DMS53 treated with DMSO at 0.1 percent for 48 hours (cell line): Measurements from ENCODE around the gene RNF220.
A peak's percentile ranks its signal among the peaks of the same experiment; 100 is the strongest.

Experiments used
- DNase-seq: peaks from one replicate; lab custom pipeline; 2025; ENCODE audit not compliant: unreplicated experiment; lab: John Stamatoyannopoulos, UW

The RNF220 gene

GRCh38 chr1:44406737-44407429, 1.8 kb downstream of the RNF220 start:
- DNase-seq: no peak

GRCh38 chr1:44407430-44408211, 2.6 kb downstream of the RNF220 start:
- DNase-seq: no peak

DNA sequence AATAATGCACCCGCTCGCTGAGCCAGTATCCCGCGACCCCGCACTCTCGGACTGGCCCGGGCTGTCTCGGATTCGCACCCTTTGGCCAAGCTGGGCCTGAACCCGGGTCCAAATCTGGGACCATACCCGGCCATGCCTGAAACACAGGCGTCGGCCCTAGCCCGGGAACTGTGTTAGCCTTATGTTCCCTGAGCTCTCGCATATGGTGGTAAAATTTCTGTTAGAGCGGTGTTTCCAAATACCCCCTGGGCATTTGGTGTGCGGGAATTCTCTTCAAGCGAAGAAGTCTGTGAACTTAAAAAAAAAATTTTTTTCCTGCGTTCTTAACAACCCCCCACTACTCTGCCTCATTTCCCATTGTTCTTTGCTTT, 3.1 kb downstream of the RNF220 start:
- no peak for DNase-seq

GRCh38 chr1:44408632-44409602, 3.9 kb downstream of the RNF220 start:
- no peak for DNase-seq

GRCh38 chr1:44409757-44410156, 4.7 kb downstream of the RNF220 start:
- DNase-seq: no peak

- no peak for DNase-seq
Observed at GRCh38 chr1:44411861-44412260, 6.8 kb downstream of the RNF220 start.

GRCh38 chr1:44412601-44413000, 7.5 kb downstream of the RNF220 start:
- no peak for DNase-seq

DNA sequence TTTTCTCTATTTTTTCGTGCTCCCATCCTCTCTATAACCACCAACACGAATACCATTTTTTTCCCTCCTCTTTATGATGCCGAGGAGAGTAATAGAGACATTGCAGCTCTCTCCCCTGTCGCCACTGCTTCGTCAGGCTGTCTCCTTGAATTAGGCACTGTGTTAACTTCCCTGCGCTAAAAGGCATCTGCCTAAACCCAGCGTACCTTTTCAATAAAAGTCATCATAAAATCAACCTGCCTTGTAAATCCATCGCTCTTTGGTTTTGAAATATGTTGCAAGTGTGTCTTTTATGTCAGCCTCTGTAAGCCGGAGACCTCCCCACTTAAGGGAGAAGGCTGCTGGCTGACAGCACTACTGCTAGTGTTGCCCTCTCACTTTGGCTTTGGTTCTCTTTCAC, 8.7 kb downstream of the RNF220 start:
- DNase-seq: no peak

DNA sequence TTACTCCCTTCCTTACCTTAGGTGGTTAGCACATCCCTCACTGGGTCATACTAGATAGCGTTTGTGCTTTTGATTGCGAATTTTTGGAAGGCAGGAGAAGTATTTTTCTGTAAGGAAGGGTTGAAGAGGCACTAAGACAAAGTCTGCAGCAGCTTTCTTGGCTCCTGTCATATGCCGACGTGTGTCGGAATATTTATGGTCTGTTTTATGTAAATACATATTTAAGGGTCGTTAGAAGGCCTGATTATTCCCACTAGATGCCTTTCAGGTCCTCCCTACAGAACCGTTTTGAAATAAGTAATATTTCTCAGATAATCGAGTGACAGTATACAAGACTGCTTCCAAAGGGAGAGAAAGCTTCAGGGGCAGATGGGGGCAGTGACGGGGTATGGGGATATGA, 10.0 kb downstream of the RNF220 start:
- no peak for DNase-seq

DNA sequence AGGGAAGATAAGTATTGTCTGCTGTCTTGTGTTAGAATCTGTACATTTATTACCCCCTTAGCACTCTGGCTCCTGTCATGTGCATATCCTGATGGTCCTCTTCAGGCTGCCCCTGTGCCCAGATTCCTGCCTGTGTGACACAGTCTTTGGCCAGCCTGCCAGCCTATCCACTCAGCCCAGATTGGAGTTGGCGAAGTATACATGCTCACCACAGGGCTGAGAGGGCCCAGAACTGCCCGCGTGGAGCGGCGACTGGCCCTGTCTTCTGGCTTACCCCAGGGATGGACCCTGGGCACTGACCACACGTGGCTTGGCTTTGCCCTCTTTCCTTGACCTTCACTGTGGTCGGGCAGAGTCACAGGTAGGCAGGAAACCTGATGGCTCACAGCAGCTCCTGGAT, 11.4 kb downstream of the RNF220 start:
- DNase-seq: no peak

DNA sequence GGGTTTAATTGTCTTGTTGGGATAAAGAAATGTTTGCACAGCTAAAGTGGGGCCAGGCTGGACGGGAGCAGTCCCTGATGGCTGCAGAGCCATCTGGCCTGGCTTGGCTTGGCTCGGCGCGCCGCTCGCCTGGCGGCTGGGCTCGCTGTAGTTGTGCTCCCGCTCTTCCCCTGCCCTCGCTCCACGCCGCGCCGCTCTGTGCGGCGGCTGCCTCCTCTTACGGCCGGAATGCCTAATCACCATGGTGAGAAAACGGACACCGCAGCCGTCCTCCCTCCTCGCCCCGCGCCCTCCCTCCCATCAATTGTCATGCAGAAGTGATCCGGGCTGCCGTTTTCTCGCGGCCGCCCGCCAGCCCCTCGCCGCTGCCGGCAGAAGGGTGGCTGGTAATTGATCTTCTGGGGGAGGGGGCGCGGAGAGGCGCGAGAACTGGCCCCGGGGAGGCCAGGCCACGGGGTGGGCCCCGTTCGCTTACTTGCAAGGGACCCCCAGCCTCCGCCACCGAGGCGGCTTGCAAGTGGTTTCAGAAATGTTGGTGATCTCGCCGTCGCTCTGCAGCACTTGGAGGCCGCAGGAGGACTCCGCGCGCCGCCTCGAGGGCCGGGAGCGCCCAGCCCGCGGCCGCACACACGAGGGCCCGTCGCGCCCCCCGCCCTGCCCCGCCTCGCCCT, 12.4 kb downstream of the RNF220 start:
- DNase-seq: peak; percentile 48

GRCh38 chr1:44418022-44418673, 13.1 kb downstream of the RNF220 start:
- no peak for DNase-seq

- DNase-seq: no peak
Observed at GRCh38 chr1:44419901-44420300, 14.8 kb downstream of the RNF220 start.

- no peak for DNase-seq
Observed at GRCh38 chr1:44420535-44420934, 15.5 kb downstream of the RNF220 start.

DNA sequence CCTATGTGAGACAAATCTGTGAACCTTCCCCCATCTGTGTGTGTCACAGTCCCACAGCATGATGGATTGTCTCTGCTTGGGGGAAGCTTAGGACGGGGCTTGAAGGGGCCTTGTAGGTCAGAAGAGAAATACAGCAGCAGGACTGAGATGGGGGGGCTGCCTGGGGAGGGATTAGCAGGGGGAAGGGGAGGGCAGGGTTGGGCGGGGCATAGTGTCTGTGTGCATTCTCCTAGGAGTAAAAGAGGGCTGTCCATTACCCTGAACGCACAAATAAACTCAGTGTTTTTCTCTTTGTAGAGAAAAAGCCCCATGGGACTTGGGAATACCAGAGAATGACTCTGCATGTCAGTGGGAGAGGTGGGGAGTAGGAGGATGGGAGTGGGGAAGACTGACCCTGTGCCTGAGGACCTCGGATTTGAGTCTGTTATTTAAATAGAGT, 16.4 kb downstream of the RNF220 start:
- no peak for DNase-seq

- no peak for DNase-seq
Observed at GRCh38 chr1:44422161-44422560, 17.1 kb downstream of the RNF220 start.

DNA sequence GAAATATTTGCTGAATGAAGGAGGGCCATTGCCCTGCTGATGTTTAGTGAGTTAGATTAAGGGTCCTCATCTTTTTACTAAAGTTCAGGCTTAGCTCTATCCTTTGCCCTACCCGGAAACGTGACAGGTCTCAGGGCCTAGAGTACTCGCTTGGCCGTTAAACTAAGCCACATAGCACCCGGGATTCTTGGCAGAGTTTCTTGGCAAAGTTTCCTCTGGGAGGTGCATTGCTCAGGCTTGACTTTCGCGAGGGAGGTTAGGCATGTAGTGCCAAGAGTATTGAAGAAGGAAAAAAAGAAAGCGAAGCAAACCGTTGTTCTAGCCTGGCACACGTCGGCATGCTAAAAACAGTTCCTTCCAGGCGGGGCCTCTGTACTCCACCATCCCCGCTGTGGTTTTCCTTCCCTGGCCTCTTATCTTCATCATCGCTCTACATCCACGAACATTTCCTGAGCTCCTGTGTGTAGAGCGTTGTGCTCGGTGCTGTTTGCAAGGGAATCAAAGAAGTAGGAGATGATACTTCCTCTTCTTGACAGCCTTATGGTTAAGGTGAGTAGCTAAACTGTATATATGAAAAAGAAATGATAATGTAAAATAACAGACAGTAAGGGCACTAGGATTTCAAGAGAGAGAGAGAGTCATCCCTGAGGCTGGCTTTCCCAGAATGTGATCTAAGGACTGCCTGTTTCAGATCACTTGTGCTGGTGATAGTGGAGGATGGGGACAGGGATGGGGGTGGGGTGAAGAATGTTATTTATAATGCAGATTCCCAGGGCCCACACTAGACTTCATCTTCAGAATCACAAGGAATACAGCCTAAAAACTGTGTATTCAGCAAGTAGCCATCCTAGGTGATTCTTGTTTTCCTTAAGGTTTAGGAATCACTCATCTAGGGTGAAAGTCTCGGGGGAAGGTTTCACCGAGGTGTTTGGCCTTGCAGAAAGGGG, 18.8 kb downstream of the RNF220 start:
- no peak for DNase-seq

GRCh38 chr1:44424747-44425146, 19.7 kb downstream of the RNF220 start:
- no peak for DNase-seq

GRCh38 chr1:44425341-44426082, 20.5 kb downstream of the RNF220 start:
- no peak for DNase-seq
